HG03354 (cell line): ENCODE data around the gene ANXA2.
"Not testable (repeated sequence)": the region's sequence is repeated elsewhere in the genome, so short reads cannot be mapped to it uniquely, and the experiment has no call there.

Experiments used
- ATAC-seq: cut with Tn5 transposase; IDR thresholded peaks from one replicate; pipeline ENCODE4 v1.9.1; 2021; ENCODE audit warnings: mild to moderate bottlenecking; ENCODE audit not compliant: unreplicated experiment, poor library complexity, severe bottlenecking

ANXA2 gene

DNA sequence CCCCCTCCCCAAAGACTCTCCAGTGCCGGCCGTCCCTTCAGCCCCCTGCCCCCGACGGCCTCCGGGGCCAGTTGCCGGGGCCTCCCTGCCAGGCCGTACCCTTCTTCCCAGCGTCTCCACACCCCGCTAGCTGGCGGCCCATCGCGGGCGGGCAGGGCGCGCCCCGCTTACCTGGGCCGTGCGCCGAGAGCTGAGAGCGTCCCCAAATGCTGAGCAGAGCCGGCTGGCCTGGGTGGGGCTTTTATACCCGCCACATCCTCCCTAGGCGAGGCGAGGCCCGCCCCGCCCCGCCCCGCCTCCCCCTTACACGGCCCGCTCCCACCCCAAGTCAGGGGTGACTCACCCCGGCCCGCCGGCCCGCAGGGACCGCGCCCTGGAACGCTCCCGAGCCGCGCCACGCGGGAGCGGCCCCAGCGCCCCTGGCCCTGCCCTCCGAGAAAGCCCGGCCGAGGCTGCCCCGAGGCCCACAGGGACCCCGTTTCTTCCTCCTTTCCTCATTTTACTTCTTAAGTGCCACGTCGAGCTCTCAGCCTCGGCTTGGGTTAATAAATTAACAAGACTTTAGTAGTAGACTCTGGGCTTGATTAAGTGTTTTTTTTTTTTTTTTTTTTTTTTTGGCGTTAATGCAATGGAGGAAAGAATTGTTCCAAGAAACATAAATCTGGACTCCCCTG is at the start of gene ANXA2:
Gene ANXA2 (minus strand): TSS at position 215 of the 674 bp plus-strand sequence. CDS start 11,911 bp downstream, outside the sequence.
- ATAC-seq, result peak; percentile 73

DNA sequence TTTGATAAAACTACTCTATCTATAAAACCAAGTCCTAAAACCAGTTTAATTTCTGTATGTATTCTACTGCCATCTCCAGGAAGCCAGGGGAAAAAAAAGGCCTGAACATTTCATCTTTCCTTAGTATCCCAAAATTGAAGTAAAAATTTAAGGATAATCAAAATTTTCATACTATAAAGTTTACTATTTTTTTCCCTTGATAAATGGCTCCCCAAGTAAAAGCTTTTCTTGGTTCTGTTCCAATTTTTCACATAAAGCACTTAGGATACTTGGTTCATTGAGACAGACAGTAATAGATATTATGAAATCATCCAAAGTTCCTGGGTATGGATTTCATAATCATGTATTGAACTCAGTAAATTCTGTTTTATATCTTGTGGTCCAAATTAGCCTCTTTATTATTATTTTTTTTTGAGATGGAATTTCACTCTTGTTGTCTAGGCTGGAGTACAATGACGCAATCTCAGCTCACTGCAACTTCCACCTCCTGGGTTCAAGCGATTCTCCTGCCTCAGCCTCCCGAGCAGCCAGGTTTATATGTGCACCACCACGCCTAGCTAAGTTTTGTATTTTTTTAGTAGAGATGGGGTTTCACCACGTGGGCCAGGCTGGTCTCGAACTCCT is 46.6 kb upstream of the ANXA2 start:
- no peak for ATAC-seq

DNA sequence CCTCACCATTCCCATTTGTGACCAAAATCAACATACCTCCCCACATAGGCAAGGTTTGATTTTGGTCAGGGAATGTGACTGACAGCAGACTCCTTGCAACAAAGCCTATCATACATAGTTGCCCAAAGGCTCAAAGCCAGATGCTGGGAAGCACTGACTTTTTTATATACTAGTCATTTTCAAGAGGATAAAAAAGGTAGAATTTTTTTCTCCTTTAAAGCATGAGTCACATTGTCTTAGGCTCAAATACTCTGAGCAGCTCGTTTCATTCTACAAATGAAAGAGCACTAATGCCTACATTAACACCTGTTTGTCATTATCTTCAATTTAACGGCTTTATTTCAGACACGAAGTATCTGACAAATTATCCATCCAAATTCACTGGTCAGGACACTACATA is 45.0 kb upstream of the ANXA2 start:
- no peak for ATAC-seq

GRCh38 chr15:60442031-60442650 is 44.4 kb upstream of the ANXA2 start:
- no peak for ATAC-seq

DNA sequence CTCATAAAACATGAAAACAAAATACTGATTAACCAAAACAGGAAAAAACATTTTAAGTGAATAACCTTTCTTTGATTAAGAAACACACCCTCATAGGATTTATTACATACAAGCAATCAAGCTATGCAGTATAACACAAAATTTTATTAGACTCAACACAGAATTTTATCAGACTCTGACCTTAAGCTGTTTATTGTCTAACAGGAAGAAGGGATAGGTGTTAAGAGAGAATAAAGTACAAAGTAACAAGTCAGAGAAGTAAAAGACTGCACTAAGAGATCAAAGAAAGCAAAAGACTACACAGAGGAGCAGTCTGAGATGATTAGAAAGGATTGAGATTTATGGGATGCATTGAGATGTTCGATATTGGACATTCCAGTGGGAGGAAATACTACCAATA is 43.5 kb upstream of the ANXA2 start:
- no peak for ATAC-seq

DNA sequence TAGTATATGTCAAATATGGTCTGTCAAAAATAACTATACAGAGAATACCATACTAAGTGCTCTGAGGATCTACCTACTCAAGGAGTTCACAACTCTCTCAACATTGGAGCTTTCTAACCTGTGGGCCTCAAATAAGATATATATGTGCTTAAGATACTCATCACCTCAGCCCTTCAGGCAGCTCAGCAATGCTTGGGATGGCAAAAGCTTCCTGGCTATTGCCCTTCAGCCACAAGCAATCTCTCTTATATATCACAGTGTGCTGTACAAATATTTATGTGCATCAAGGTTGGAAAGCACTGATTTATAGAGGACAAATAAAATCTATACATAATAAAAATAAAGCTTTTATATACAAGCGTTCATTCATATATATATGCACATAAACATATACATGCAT is 40.9 kb upstream of the ANXA2 start:
- no peak for ATAC-seq

DNA sequence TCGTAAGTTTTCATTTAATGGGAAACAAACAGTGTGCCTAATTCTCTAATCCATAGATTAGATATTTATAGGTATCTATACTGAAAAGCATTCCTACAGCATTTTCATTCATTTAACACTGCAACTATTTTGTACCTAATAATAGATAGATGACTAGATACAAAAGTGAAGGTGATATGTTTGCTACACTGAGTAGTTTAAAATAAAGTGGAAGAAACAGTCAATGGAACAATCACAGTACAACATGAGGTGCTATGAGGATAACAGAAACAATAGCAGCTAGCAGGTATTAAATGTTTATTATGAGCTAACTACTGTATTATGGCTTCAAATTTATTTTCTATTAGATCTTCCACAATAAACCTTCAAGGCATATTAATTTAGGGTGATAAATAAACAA is 31.1 kb upstream of the ANXA2 start:
- ATAC-seq, result no peak

- ATAC-seq, result no peak
These were observed 29.2 kb upstream of the ANXA2 start for GRCh38 chr15:60426870-60427508.

GRCh38 chr15:60425461-60425860 is 27.7 kb upstream of the ANXA2 start:
- ATAC-seq, result no peak

GRCh38 chr15:60424006-60424405 is 26.2 kb upstream of the ANXA2 start:
- ATAC-seq, result no peak

DNA sequence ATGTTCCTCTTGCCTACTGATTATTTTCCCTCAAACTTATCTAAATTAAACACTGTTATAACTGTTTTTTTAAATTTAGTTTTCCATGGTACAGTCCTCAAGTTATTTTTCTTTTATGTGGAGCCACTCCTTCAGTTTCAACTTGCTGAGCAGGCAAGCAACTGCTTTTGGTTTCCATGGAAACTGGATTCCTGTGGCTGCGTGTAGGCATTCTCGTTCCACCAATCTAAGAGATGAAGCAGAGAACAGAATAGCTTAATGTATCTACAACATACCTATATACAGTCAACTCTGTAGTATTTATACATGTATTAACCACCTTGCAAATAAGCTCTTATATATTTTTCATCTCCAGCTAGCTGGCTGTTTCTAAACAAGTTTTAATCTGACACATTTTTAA is 25.8 kb upstream of the ANXA2 start:
- no peak for ATAC-seq

DNA sequence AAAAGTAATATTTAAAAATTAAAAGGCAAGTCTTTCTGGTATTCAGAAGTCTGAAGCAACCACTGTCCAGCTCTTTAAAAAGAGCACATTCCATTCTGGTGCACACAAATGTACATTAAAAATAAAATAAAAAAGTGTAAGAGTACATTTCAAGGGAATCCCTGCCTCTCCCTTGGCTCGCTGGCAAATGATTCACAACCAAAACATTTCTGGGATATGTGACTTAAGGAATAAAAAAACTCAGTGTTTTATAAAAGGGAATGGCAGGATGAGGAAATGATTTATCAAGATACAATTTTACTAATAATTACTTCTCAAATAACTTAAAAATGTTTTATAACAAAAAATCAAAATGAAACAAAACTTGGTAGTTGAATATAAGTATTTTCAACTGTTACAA is 23.8 kb upstream of the ANXA2 start:
- no peak for ATAC-seq

- ATAC-seq, result no peak
These were observed 22.5 kb upstream of the ANXA2 start for GRCh38 chr15:60420203-60420716.

DNA sequence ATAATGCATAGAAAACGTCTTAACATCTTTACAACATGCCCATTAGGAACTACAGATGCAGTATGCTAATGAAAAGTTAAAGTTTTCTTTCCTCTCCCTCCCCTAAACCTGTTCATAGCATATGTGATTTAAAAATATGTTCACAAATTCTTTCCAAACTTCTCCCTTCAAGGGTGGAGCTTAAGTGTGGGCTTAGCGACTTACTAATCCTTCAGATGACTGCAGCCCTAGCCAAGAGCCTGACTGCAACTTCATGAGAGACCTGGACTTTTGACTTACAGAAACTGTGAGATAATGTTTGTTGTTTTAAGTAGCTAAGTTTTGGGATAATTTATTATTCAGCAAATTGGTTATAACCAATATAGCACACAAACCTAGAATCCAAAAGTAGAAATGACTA is 22.0 kb upstream of the ANXA2 start:
- no peak for ATAC-seq

DNA sequence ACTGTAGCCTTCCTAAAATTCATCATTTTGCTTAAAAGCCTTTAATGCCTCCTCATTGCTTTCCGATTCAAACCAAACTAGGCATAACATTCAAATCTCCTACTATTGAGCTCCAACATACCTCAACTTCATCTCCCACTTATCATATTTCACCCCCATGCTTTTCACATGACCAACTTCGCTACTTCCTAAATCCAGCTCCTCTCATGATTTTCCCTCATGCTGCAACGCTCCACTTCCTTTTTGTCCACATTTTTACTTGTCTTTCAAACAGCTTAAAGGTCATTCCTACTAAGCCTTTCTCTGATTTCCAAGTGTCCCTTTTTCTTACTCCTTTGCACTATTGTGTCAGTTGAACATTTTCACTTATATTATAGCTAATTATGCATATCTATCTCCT is 20.3 kb upstream of the ANXA2 start:
- ATAC-seq, result no peak

DNA sequence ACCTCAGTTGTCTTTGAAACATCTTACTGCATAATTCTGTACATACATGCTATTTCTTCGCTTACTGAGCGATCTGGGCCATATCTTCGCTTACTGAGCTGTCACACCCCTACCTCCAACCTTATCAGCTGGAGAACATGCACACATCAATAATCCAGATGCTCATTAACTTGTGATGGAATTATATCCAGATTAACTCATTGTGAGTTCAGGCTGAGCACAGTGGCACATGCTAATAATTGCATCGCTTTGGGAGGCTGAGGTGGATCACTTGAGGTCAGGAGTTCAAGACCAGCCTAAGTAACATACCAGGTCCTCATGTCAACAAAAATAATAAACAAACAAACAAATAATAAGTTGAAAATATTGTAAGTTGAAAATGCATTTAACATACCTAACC is 19.3 kb upstream of the ANXA2 start:
- ATAC-seq, result no peak

DNA sequence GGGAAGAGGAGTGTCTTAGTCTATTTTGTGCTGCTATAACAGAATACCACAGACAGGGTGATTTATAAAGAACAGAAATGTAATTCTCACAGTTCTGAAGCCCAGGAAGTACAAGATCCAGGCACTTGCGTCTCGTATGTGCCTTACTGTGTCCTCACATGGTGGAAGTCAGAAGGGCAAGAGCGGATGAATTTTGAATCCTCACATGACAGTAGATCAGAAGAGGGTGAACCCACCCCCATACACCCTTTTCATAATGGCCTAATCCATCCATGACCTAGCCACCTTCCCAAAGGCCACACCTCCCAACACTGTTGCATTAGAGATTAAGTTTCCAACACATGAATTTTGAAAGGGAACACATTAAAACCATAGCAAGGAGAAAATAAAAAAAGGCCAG is 18.7 kb upstream of the ANXA2 start:
- ATAC-seq, result no peak

GRCh38 chr15:60414016-60414682 is 16.4 kb upstream of the ANXA2 start:
- ATAC-seq, result no peak

GRCh38 chr15:60413231-60413824 is 15.5 kb upstream of the ANXA2 start:
- no peak for ATAC-seq

DNA sequence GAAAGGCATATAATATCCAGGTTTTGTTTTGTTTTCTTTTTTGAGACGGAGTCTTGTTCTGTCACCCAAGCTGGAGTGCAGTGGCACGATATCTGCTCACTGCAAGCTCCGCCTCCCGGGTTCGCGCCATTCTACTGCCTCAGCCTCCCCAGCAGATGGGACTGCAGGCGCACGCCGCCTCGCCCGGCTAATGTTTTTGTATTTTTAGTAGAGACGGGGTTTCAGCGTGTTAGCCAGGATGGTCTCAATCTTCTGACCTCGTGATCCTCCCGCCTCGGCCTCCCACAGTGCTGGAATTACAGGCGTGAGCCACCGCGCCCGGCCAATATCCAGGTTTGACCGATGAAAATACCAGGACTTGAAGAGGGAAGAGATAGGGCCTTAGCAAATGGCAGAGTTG is 15.0 kb upstream of the ANXA2 start:
- ATAC-seq, result not testable (repeated sequence)
